Myometrial cell (primary cell): ENCODE results near the gene FAAP20. TPM values are rescaled to one million over a fixed set of nuclear protein-coding genes. Genes with fewer than 3 reads are reported as not detected.

Experiments
- total RNA-seq: library from RNA; depleted of rRNA; stranded (reverse); fragments of >200 nt; gene quantifications from 2 replicates; pipeline ENCODE4 v1.2.3, GENCODE V29; 2015

The FAAP20 gene, protein sequence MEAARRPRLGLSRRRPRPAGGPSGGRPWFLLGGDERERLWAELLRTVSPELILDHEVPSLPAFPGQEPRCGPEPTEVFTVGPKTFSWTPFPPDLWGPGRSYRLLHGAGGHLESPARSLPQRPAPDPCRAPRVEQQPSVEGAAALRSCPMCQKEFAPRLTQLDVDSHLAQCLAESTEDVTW
- 53.0 and 62.4 TPM in 2 replicates for total RNA-seq

DNA sequence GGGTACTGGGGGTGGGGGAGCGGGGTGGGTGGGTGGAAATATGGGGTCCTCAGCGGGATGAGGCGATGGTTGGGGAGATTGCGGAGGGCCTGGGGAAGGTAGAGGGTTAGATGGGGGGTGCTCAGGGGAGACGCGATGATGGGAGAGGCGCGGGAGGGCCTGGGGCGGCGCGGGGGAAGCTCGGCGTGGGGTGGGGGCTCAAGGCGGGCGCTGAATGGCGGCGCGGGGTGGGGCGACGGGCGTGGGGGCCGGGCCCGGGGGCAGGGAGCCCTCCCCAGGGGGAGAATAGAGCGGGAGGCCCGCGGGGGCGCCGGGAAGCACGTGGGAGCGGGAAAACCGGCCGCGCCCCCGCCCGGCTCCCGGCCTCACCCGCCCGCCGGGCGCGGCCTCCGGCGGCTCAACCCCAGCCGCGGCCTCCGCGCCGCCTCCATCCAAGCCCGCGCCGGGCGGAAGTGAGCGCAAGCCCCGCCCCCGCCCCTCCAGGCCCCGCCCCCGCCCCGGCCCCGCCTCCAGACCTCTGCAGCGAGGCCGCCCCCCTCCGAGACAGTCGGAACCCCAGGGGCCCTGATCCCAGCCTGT lies at the start of gene FAAP20:
TSS of gene FAAP20 (minus strand) at position 454 of the 579 bp plus-strand sequence. CDS start at position 431, 23 bp downstream.

DNA sequence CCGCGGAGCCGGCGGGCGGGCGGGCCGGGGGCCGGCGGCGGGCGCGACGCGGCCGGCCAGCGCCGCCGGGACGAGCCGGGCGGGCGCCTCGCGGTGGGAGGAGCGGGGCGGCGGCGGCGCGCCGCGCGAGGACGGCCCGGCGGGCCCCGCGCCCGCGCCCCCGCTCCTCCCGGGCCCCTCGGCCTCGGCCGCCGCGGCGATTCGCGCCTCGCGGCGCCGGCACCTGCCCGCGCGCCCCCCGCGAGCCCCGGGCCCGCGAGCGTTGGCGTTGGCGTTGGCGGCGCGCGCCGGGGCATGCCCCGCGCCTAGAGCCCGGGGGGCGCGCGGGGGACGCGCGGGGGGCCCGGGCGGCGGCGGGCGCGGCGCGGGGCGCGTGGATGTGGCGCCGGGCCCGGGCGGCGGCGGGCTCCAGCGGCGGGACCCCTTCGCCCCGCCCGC lies 33.6 kb upstream of the FAAP20 start, which contains the start of gene SKI:
TSS of gene SKI (plus strand) at position 163 of the 438 bp plus-strand sequence. CDS start 448 bp downstream, outside the sequence.

Other genes starting within 250 kb of the FAAP20 start
- gene CFAP74, start 191.0 kb downstream of the FAAP20 start, total RNA-seq, result not detected in 2 replicates
- not detected in 2 replicates for gene GABRD, start 175.4 kb downstream of the FAAP20 start, total RNA-seq
- gene PRKCZ, start 144.4 kb downstream of the FAAP20 start, total RNA-seq, result 0.86 and 1.4 TPM in 2 replicates
- 12.9 and 13.3 TPM in 2 replicates for gene SKI, start 33.5 kb upstream of the FAAP20 start, total RNA-seq
- 6.7 and 11.5 TPM in 2 replicates for gene MORN1, start 196.8 kb upstream of the FAAP20 start, total RNA-seq
- gene RER1, start 197.1 kb upstream of the FAAP20 start, total RNA-seq, result 111 and 126 TPM in 2 replicates
- gene PEX10, start 217.8 kb upstream of the FAAP20 start, total RNA-seq, result 29.4 and 37.9 TPM in 2 replicates